Activated B cell treated with CpG ODN at 0.5 μM for 24 hours (primary cell): ENCODE data around the gene CS. TPM values are rescaled to one million over a fixed set of nuclear protein-coding genes. Genes with fewer than 3 reads are reported as not detected.
A peak's percentile ranks its signal among the peaks of the same experiment; 100 is the strongest.

Source experiments
- ATAC-seq: fragments of 200-7000 bp; cut with Tn5 transposase; one replicate; pipeline ENCODE4 v1.10.0; 2021; ENCODE audit warnings: low read depth, mild to moderate bottlenecking, moderate library complexity
- CTCF ChIA-PET: fragments of 350-600 bp; sonication (Branson Sonifier 250); formaldehyde crosslinking; loops from one replicate; lab custom pipeline; 2021; ENCODE audit warnings: antibody characterized with exemption; lab: Charles Lee
- POLR2A ChIA-PET: fragments of 350-600 bp; sonication (Branson Sonifier 250); formaldehyde crosslinking; loops from one replicate; lab custom pipeline; 2021; ENCODE audit warnings: antibody characterized with exemption; lab: Charles Lee
- DNase-seq: peaks from one replicate; pipeline ENCODE4 v3.0.0; 2022
- H3K27ac Mint-ChIP-seq: one replicate; pipeline ENCODE4 v1.8.0; 2020; ENCODE audit warnings: mixed read lengths
- H3K27me3 Mint-ChIP-seq: one replicate; pipeline ENCODE4 v1.8.0; 2021; ENCODE audit warnings: mixed read lengths
- H3K36me3 Mint-ChIP-seq: one replicate; pipeline ENCODE4 v1.8.0; 2021; ENCODE audit warnings: low read depth, mixed read lengths
- H3K4me1 Mint-ChIP-seq: one replicate; pipeline ENCODE4 v1.8.0; 2021; ENCODE audit warnings: mixed read lengths
- H3K4me3 Mint-ChIP-seq: one replicate; pipeline ENCODE4 v1.8.0; 2020; ENCODE audit warnings: mild to moderate bottlenecking, mixed read lengths
- H3K9me3 Mint-ChIP-seq: one replicate; pipeline ENCODE4 v1.8.0; 2020; ENCODE audit warnings: mixed read lengths
- intact Hi-C: fragments of 100-400 bp; cut with micrococcal nuclease; formaldehyde crosslinking; loops from one replicate; pipeline ENCODE4 v1.15.1; 2024
- total RNA-seq: library from RNA; stranded (reverse); gene quantifications from 2 replicates; pipeline ENCODE4 v1.2.3, GENCODE V29; 2022
- TF ChIP-seq, protein P1 (sequence below): fragments of 200-600 bp; IDR thresholded peaks from one replicate; pipeline ENCODE4 v1.8.0; 2022; ENCODE audit warnings: antibody characterized with exemption, mild to moderate bottlenecking

The CS gene
- total RNA-seq, 1 donor from 2014 or later: 233 TPM

DNA sequence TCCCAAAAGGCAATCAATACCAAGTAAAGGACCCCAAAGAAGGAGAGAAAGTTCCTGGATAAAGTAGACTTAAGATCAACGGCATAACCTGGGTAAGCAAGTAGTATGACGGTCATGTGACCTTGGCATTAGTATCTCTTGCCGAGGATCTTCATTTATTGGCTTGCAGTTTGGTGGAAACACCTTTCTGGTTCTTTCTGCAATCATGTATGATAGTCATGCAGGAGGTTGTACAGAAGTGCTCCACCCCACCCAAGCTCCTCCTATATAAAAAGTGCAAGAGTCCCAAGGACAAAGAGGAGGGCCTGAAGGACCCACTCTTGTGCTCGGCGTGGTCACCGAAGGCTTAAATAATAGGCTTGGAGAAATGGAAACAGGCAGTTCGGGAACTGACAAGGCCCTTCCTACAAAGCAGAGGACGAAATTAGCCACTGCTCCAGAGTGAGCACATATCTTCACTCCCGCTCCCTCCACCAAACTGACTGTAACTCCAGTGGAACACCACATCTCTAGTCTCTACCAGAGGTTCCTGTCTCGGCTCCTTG lies 750 bp downstream of the CS start:
- ChIA-PET CTCF (interaction anchor here (1.1 to 1.4 kb wide), 2 partner anchors 111 to 165 kb away, joined by 3 to 4 read pairs; no protein-coding TSS in a partner anchor), POLR2A (interaction anchor here (0.6 to 3.2 kb wide), 18 partner anchors 8 to 470 kb away, joined by 3 to 18 read pairs (median 6); partner anchors contain the start of genes DNAJC14, ESYT1, IL23A and PAN2)
- DNase-seq (no peak), ATAC-seq (no peak)
- H3K27ac Mint-ChIP-seq: peak overlapping the region; percentile 97
- H3K4me1 Mint-ChIP-seq: peaks cover 59% of the 10 kb centered on the region
- no peaks in the 10 kb centered on the region for H3K9me3 Mint-ChIP-seq
- H3K36me3 Mint-ChIP-seq: peaks cover 26% of the 10 kb centered on the region
- peak overlapping the region; percentile 96 for H3K4me3 Mint-ChIP-seq
- TF ChIP-seq, protein P1, sequence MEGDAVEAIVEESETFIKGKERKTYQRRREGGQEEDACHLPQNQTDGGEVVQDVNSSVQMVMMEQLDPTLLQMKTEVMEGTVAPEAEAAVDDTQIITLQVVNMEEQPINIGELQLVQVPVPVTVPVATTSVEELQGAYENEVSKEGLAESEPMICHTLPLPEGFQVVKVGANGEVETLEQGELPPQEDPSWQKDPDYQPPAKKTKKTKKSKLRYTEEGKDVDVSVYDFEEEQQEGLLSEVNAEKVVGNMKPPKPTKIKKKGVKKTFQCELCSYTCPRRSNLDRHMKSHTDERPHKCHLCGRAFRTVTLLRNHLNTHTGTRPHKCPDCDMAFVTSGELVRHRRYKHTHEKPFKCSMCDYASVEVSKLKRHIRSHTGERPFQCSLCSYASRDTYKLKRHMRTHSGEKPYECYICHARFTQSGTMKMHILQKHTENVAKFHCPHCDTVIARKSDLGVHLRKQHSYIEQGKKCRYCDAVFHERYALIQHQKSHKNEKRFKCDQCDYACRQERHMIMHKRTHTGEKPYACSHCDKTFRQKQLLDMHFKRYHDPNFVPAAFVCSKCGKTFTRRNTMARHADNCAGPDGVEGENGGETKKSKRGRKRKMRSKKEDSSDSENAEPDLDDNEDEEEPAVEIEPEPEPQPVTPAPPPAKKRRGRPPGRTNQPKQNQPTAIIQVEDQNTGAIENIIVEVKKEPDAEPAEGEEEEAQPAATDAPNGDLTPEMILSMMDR: no peak
- no peaks in the 10 kb centered on the region for H3K27me3 Mint-ChIP-seq
- intact Hi-C loops: no loop called here

- H3K4me1 Mint-ChIP-seq: peaks cover 59% of the 10 kb centered on the region
- TF ChIP-seq, protein P1: no peak
- peak overlapping the region; percentile 96 for H3K4me3 Mint-ChIP-seq
- peaks cover 30% of the 10 kb centered on the region for H3K36me3 Mint-ChIP-seq
- POLR2A ChIA-PET: interaction anchor here (0.6 to 3.2 kb wide), 9 partner anchors 31 to 386 kb away, joined by 3 to 18 read pairs (median 5); partner anchors contain the start of genes IL23A, STAT2 and ZC3H10
- peak overlapping the region; percentile 97 for H3K27ac Mint-ChIP-seq
- H3K27me3 Mint-ChIP-seq: no peaks in the 10 kb centered on the region
- no peaks in the 10 kb centered on the region for H3K9me3 Mint-ChIP-seq
- intact Hi-C loops: no loop called here
- DNase-seq (no peak), ATAC-seq (no peak)
- CTCF ChIA-PET: interaction anchor here (1.1 to 1.4 kb wide), 4 partner anchors 106 to 165 kb away, joined by 3 to 5 read pairs (median 4); partner anchors contain the start of gene SMARCC2
Observed at GRCh38 chr12:56298828-56299227, 1.3 kb downstream of the CS start.

DNA sequence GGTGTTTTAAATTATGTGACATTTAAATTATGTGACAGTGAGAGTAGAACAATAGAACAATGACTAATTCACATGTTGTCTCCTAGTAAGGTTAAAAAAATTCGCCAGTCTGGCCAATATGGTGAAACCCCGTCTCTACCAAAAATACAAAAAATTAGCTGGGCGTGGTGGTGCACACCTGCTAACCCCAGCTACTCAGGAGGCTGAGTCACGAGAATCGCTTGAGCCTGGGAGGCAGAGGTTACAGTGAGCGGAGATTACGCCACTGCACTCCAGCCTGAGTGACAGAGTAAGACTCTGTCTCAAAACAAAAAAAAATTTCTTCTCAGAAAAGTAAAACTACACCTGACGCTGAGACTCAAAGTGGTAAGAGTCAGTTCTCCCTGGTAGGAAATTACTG lies 2.7 kb downstream of the CS start:
- no peak for DNase-seq
- intact Hi-C loops: no loop called here
- ATAC-seq: no peak
- ChIA-PET POLR2A (interaction anchor here (0.6 to 0.9 kb wide), 2 partner anchors 32 to 87 kb away, joined by 3 to 8 read pairs; no protein-coding TSS in a partner anchor), CTCF (interaction anchor here (1.4 to 1.9 kb wide), 2 partner anchors 18 to 167 kb away, joined by 3 to 8 read pairs; no protein-coding TSS in a partner anchor)
- H3K27me3 Mint-ChIP-seq: no peaks in the 10 kb centered on the region
- no peak overlapping the region for H3K27ac Mint-ChIP-seq
- peaks cover 36% of the 10 kb centered on the region for H3K36me3 Mint-ChIP-seq
- TF ChIP-seq, protein P1: no peak
- H3K4me1 Mint-ChIP-seq: peaks cover 60% of the 10 kb centered on the region
- H3K4me3 Mint-ChIP-seq: peak overlapping the region; percentile 60
- no peaks in the 10 kb centered on the region for H3K9me3 Mint-ChIP-seq

DNA sequence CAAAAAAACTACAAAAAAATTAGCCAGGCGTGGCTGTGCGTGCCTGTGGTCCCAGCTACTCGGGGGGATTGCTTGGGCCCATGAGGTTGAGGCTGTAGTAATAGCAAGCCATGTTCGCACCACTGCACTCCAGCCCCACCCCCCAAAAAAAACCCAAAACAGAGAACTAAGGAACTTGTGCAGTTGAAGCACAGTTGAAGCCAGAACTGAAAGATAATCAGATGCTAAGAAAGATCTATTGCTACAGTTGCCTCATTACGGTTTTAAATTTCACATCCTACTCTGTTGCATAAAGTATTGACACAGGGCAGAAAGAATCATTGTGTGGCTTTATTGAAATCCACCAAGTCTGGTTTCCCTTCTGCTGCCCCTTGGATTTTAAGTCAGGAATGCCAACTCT lies 3.8 kb downstream of the CS start:
- DNase-seq (no peak), ATAC-seq (no peak)
- H3K4me3 Mint-ChIP-seq: peak overlapping the region; percentile 50
- no peaks in the 10 kb centered on the region for H3K9me3 Mint-ChIP-seq
- peaks cover 41% of the 10 kb centered on the region for H3K36me3 Mint-ChIP-seq
- TF ChIP-seq, protein P1: no peak
- peak overlapping the region; percentile 80 for H3K27ac Mint-ChIP-seq
- H3K4me1 Mint-ChIP-seq: peaks cover 51% of the 10 kb centered on the region
- POLR2A ChIA-PET: interaction anchor here (0.7 to 0.8 kb wide), 2 partner anchors 9 to 154 kb away, joined by 3 to 4 read pairs; no protein-coding TSS in a partner anchor
- intact Hi-C loops: no loop called here
- CTCF ChIA-PET: interaction anchor here (1.4 to 1.9 kb wide), 2 partner anchors 19 to 168 kb away, joined by 3 to 8 read pairs; no protein-coding TSS in a partner anchor
- H3K27me3 Mint-ChIP-seq: no peaks in the 10 kb centered on the region

DNA sequence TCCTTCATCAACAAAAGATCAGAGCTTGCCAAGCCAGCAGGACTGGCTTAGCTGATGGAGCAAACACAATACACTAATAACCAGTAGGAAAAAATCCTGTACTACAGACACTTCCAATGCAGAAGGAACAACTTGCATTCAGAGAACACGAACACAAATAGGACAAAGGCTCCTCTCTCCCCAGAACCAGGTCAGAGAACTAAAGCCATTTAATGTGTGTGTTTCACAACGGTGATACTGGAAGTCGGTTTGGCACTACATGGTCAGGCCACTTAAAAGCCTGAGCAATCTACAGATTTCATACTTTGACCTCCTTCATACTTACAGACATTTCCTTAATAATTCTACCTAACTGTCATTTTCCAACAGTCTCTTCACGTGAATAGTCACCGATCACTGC lies 6.3 kb downstream of the CS start:
- no peaks in the 10 kb centered on the region for H3K9me3 Mint-ChIP-seq
- DNase-seq: no peak
- H3K27me3 Mint-ChIP-seq: no peaks in the 10 kb centered on the region
- POLR2A ChIA-PET: interaction anchor here (0.6 to 1.1 kb wide), 2 partner anchors 27 to 117 kb away, joined by 3 to 4 read pairs; partner anchors contain the start of gene COQ10A
- TF ChIP-seq, protein P1: no peak
- CTCF ChIA-PET: interaction anchor here (0.7 to 1.1 kb wide), 2 partner anchors 49 to 171 kb away, joined by 3 to 4 read pairs; no protein-coding TSS in a partner anchor
- no peak for ATAC-seq
- intact Hi-C loops: no loop called here
- H3K4me1 Mint-ChIP-seq: peaks cover 38% of the 10 kb centered on the region
- H3K36me3 Mint-ChIP-seq: peaks cover 52% of the 10 kb centered on the region
- H3K27ac Mint-ChIP-seq: no peak overlapping the region
- no peak overlapping the region for H3K4me3 Mint-ChIP-seq
